Measurements from ENCODE around the gene FMNL1.
A peak's percentile ranks its signal among the peaks of the same experiment; 100 is the strongest.
"Not testable (repeated sequence)": the region's sequence is repeated elsewhere in the genome, so short reads cannot be mapped to it uniquely, and the experiment has no call there.

The FMNL1 gene

DNA sequence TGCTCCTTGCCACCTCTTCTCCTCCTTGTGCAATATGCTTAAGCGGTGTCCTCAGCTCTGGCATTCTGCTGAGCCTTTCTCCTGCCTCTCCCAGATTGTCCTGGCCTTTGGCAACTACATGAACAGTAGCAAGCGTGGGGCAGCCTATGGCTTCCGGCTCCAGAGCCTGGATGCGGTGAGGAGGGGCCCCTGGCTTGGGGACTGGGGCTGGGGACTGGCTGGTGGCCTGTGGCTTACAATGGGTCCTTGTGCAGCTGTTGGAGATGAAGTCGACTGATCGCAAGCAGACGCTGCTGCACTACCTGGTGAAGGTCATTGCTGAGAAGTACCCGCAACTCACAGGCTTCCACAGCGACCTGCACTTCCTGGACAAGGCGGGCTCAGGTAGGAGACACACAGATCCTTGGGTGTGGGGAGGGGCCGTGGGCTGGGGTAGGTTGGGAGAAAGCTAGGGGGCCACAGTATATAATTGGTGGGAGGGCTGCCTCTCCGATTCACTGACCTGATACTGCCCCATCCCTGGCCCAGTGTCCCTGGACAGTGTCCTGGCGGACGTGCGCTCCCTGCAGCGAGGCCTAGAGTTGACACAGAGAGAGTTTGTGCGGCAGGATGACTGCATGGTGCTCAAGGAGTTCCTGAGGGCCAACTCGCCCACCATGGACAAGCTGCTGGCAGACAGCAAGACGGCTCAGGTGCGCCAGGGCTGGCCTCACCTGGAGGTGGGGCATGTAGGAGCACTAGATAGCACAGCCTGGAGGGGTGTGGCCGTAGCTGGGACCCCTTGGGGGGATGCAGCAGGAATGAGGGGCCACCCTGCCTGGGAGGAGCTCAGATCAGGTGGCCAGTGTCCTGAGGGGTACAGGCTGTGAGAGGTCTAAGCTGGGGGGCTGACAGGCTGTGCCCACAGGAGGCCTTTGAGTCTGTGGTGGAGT, 23.3 kb downstream of the FMNL1 start:
- DNase-seq (ENCODE audit: low spot score), result no peak
- TF ChIP-seq, protein P1, sequence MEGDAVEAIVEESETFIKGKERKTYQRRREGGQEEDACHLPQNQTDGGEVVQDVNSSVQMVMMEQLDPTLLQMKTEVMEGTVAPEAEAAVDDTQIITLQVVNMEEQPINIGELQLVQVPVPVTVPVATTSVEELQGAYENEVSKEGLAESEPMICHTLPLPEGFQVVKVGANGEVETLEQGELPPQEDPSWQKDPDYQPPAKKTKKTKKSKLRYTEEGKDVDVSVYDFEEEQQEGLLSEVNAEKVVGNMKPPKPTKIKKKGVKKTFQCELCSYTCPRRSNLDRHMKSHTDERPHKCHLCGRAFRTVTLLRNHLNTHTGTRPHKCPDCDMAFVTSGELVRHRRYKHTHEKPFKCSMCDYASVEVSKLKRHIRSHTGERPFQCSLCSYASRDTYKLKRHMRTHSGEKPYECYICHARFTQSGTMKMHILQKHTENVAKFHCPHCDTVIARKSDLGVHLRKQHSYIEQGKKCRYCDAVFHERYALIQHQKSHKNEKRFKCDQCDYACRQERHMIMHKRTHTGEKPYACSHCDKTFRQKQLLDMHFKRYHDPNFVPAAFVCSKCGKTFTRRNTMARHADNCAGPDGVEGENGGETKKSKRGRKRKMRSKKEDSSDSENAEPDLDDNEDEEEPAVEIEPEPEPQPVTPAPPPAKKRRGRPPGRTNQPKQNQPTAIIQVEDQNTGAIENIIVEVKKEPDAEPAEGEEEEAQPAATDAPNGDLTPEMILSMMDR (IDR thresholded peaks at IDR 0.05), result no peak
- Histone ChIP-seq H3K27ac (no peak overlapping the region), H3K4me3 (no peak overlapping the region)

DNA sequence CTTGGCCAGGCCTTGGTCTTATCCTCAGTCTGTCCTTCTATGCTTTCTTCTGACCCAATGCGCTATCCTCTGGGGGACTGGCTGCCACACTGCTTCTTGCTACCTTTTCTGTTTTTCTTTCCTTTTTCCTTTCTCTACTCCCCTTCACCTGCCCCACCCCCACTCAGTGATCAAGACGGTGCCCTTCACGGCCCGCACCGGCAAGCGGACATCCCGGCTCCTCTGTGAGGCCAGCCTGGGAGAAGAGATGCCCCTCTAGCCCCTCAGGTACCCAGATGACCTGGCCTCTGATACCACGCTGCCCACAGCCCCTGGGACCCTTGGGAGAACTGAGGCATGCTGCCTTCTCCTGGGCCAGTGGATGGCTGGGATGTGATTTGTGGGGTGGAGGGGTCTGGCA, 24.7 kb downstream of the FMNL1 start:
- peak overlapping the region; percentile 73 for H3K4me3 ChIP-seq
- no peak overlapping the region for H3K27ac ChIP-seq
- no peak for DNase-seq (ENCODE audit: low spot score)
- TF ChIP-seq, protein P1 (IDR thresholded peaks at IDR 0.05), result no peak

DNA sequence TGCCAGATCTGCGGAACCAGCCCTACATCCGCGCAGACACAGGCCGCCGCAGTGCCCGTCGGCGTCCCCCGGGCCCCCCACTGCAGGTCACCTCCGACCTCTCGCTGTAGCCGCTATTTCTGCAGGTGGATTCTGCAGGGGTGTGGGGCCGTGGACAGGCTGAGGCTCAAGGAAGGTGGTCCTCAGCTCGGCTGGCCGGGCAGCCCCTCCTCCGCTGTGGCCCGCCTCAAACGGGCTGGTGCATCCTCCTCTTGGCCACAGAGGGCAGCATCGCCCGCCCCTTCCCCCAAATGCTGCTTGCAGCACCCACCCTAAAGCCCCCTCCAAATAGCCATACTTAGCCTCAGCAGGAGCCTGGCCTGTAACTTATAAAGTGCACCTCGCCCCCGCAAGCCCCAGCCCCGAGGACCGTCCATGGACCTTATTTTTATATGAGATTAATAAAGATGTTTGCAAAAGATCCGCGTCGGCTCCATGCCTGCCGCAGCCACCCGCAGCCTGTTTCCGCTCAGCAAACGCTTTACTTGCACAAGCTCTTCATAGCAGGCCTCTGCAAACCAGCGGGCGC, 25.3 kb downstream of the FMNL1 start:
- TF ChIP-seq, protein P1 (IDR thresholded peaks at IDR 0.05), result no peak
- Histone ChIP-seq H3K27ac (peak overlapping the region in 1 of 2 donors; percentile 15), H3K4me3 (peak overlapping the region; percentile 73)
- DNase-seq (ENCODE audit: low spot score), result no peak

DNA sequence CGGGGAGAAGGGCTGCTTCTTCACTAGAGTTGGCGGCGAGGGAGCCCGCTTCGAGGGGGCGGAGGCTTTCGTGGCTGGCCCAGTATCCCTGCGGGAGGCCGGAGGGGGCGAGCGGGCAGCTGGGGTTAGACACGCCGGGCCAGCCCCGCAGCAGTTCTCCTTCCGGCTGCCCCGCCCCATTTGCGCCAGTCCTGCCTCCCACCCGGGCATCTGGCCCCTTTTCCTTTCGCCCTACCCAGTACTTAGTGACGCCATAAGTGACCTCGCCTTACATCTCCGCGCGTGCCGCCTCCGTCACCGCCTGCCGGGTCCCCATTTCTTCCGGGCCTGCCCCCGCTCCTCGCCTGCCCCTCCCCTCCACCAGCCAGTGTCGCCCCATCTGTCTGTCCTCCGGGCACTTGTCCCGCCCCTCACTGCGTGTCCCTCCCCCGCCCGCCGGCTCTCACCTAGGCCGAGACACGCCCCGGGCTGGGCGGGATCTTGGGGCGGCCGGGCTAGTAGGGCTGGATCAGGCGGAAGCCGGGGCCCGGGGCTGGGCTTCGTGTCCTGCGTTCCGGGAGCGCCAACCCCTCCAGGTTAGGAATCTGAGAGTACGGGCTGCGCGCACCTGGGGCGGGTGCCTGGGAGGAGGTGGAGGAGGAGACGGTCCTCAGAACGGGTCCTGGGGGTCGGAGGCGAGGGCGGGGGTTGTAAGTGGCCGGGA, 25.9 kb downstream of the FMNL1 start:
- DNase-seq (ENCODE audit: low spot score), result peak; percentile 85
- TF ChIP-seq, protein P1 (IDR thresholded peaks at IDR 0.05), result no peak
- H3K27ac ChIP-seq, result peak overlapping the region in 1 of 2 donors; percentile 32
- peak overlapping the region; percentile 73 for H3K4me3 ChIP-seq

DNA sequence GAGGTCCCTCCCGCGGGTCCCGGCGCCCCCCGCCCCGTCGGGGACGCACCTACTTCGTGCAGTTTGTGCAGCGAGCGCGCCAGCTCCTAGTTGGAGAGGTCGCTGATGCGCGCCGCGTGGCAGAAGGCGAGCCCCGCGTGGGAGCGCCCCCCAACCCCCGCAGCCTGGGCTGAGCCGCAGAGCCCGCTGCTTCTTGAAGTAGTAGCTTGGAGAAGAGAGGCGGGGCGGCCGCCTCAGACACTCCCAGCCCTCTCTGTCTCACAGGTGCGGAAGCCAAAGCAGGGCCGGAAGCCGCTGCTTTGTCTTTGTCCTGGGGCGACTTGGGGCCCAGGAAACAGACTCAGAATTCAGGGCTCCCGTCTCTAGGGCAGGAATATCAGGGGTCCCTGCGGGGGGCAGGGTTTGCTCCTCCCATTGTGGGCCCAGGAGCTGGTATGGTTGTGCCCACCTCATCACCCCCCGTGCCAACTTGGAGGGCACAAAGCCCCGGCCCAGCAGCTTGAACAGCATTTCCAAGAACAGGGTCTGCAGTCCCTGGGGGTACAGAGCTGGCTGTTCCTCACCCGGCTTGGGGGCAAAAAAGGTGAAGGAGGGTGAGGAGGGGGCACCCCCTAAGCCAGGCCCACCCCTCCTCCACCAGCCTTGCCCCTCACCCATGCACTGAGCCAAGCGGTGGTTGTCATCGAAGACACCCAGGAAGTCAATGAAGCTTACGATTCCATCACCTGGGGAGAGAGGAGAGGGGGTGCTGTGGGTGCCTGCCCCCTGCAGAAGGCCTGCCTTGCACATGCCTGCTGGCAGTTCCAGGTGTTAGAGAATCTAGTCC, 26.7 kb downstream of the FMNL1 start:
- peak overlapping the region in 1 of 2 donors; percentile 32 for H3K27ac ChIP-seq
- TF ChIP-seq, protein P1 (IDR thresholded peaks at IDR 0.05), result no peak
- DNase-seq (ENCODE audit: low spot score), result no peak
- H3K4me3 ChIP-seq, result peak overlapping the region; percentile 73

DNA sequence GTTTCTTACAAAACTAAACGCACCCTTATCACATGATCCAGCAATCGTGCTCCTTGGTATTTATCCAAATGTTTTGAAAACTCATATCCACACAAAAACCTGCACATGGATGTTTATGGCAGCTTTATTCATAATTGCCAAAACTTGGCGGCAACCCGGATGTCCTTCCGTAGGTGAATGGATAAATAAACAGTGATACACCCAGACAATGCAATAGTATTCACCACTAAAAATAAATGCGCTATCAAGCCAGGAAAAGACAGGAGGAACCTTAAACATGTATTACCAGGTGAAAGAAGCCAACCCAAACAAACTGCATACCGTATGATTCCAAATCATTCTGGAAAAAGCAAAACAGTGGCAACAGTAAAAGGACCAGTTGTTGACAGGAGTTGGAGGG, 30.2 kb downstream of the FMNL1 start:
- no peak overlapping the region for H3K27ac ChIP-seq
- TF ChIP-seq, protein P1 (IDR thresholded peaks at IDR 0.05), result no peak
- DNase-seq (ENCODE audit: low spot score), result no peak
- H3K4me3 ChIP-seq, result no peak overlapping the region

DNA sequence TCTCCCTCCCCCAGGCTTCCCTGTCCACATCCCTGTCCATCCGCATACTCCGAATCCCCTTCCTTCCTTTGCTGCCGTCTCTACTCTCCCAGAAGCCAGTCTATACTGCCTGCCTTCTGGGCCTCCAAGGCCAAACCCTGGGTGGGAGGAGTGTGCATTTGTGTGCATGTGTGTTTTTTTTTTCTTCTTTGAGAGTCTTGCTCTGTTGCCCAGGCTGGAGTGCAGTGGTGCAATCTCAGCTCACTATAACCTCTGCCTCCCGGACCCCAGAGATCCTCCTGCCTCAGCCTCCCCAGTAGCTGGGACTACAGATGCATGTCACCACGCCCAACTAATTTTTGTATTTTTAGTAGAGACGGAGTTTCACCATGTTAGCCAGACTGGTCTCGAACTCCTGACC, 31.6 kb downstream of the FMNL1 start:
- not testable (repeated sequence) for H3K27ac ChIP-seq; DNase-seq (ENCODE audit: low spot score); H3K4me3 ChIP-seq
